GM19023 (cell line): ENCODE measurements around the gene LIN28B.
"Not testable (repeated sequence)": the region's sequence is repeated elsewhere in the genome, so short reads cannot be mapped to it uniquely, and the experiment has no call there.

Experiments used
- ATAC-seq: cut with Tn5 transposase; IDR thresholded peaks from one replicate; pipeline ENCODE4 v1.9.1; 2021; ENCODE audit warnings: mild to moderate bottlenecking, moderate library complexity; ENCODE audit not compliant: unreplicated experiment

LIN28B gene

GRCh38 chr6:104956731-104957294 is at the start of gene LIN28B:
TSS of gene LIN28B (plus strand) at chr6:104957107. CDS start at chr6:104957251, 144 bp downstream.
- ATAC-seq: no peak

GRCh38 chr6:104908031-104908887 is 48.6 kb upstream of the LIN28B start:
- no peak for ATAC-seq

DNA sequence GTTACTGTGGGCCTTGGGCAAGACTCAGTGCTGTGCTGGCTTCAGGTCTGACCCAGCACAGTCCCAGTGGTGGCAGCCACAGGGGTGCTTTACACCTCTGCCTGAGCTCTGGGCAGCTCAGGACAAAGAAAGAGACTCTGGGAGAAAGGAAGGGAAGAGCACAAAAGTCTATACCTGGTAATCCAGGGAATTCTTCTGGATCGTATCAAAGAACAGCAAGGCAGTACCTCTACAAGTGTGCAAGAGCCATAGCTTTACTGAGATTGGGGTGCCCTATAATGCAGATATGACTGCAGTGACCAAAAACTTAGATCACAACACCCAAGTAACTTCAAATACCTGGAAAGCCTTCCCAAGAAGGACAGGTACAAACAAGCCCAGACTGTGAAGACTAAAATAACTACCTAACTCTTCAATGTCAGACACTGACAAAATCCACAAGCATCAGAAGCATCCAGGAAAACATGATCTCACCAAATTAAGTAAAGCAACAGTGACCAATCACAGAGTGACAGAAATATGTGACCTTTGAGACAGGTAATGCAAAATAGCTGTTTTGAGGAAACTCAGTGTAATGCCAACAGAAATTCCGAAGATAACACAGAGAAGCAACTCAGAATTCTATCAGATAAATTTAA is 47.9 kb upstream of the LIN28B start:
- no peak for ATAC-seq

DNA sequence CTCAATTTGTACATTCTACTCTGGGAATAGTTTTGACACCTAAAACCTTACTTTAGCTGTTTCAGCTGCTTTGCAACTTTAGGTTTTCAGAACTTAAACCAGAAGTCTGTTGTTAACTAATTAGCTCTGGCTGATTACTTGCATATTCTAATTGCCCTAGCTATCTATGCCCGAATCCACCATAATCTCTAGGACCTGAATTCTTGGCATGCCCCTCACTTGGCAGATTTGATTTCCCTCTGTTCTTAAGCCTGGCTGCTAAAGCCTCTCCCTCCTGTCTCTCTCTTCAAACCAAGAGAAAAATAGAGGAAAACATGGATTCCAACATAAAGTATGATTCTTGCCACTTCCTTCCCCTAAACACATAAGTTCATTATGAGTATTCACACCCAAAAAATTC is 35.0 kb upstream of the LIN28B start:
- no peak for ATAC-seq

- ATAC-seq: no peak
Measured at GRCh38 chr6:104928141-104928540, 28.8 kb upstream of the LIN28B start.

DNA sequence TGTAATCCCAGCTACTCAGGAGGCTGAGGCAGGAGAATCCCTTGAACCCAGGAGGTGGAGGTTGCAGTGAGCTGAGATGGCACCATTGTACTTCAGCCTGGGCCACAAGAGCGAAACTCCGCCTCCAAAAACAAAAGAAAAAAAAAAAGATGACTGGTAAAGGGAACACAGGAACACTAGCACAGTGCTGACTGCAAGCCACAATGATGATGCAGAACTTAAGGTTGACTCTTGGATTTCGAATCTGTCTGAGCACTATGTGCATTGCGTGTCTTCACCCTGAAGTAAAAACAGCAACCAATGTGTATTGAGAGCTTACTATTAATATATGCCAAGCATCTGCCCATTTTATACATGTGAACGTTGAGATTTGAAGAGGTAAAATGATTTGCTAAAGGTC is 27.6 kb upstream of the LIN28B start:
- ATAC-seq: no peak

- no peak for ATAC-seq
Measured at GRCh38 chr6:104930939-104931338, 26.0 kb upstream of the LIN28B start.

GRCh38 chr6:104936766-104937535 is 20.0 kb upstream of the LIN28B start:
- no peak for ATAC-seq

DNA sequence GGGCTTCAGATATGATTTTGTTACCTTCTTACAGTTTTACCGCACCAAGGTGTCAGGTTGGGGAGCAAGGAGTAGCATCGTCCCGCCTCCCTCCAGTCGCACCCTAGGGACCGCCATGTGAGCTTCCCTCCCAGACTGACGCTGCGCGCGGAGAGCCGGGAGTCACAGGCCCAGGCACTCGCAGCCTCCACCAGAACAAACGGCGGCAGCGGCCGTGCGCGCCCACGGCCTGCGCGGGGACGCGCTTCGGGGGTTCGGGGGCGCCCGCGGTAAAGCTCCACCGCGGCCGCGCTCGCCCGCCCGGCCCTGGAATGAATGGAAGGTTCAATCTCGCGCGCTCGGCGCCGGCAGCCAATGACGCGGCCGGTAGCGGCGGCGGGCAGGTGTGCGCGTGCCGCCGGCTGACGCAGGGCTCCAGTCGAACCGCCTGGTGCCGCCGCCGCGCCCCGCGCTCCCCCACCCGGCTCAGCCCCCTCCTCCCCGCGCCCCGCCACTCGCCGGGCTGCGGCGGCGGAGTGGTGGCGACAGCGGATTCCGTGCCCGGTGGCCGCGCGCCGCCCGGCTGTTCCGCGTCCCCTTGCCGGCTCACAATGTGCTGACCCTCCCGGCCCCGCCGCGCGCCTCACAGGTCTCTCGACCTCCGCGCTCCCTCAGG is 16.5 kb upstream of the LIN28B start:
- ATAC-seq: no peak

- peak; percentile 89 for ATAC-seq
Measured at GRCh38 chr6:104940893-104941728, 15.8 kb upstream of the LIN28B start.

DNA sequence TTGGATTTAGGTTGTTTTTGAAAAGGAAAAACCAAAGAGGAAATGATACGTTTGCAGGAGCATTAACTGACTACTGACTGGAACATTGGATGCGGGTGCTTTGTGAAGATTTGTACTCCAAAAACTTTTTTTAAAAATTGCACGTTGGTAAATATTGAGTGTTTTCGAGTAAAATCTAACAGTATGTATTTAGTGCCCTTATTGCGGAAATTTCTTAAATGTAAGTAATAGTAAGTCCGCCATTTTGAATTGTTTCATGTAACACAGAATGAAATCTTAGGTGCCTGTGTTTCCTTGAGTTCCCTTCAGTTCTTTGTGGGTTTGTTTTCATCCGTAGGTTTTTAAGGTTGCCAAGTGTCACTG is 15.2 kb upstream of the LIN28B start:
- no peak for ATAC-seq

DNA sequence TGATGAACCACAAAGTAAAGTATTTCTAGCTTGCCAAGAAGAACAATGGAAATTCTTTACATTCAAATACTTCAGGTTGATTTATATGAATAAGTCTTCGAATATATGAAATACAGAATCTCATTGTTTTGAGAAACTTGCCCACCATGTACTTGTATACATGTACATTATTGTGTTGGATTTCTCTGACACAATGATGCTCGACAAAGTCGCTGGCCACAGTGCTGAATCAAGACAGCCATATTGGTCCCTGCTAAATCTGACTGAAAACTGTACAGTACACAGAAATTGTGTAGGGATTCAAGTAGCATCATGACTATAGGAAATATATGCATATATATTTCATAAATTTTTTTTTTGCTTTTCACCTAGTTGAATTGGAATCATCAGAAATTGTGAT is 13.1 kb upstream of the LIN28B start:
- ATAC-seq: no peak

GRCh38 chr6:104949206-104949605 is 7.7 kb upstream of the LIN28B start:
- ATAC-seq: no peak

DNA sequence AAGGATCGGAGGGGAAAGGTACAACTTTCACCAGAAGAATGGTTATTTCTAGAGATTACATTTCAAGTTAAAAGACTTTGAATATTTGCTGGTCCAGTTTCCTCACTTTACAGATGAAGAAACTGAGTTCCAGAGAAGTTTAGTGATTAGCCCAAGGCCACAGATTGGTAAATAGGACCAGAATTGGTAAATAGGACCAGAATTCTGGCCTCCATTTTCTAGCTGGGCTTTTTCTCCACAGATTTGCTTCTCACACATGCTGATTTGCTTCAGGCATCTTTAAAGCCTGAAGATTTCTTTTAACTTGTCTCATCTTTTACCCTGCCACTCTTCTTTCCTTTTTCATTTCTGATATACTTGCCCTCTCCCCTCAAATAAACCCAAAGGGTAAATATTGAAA is 5.2 kb upstream of the LIN28B start:
- no peak for ATAC-seq

GRCh38 chr6:104952911-104953399 is 4.0 kb upstream of the LIN28B start:
- ATAC-seq: no peak

DNA sequence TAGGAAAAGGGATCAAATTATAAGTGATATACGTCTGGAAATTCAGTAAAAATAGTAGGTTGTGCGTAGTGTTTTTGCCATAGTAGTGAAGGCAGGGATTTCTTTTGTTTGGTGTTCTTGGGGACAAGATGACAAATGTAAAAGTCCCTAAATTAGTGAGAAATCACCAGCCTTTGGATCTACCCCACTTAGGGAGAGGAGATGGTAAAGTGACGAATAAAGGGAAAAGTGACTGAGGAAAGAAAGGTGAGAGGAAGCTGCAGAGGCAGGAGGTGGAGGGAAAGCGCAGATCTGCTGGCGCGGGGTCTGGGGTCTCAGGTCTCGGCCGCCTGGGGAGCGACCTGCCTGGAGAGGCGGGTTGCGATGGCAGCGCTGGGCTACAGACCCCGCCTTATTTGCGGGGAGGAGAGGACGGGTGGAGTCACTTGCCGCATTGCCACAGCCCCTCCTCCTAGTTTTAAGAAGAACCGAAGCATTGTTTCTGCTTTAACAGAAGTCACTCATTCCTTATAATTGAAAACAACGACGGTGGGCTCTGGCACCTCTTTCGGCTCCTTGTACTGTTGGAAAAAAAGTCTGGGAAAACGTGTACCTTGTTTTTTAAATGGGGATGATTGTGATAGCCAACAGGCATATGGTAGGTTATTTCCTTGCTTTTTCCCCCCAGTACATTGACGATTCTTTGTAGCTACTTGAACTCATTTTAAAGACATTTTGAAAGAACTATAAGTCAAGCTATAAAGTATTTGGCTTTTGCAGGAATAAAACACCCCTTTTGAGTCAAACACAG is 3.3 kb upstream of the LIN28B start:
- ATAC-seq: not testable (repeated sequence)

- ATAC-seq: no peak
Measured at GRCh38 chr6:104954190-104954797, 2.6 kb upstream of the LIN28B start.

DNA sequence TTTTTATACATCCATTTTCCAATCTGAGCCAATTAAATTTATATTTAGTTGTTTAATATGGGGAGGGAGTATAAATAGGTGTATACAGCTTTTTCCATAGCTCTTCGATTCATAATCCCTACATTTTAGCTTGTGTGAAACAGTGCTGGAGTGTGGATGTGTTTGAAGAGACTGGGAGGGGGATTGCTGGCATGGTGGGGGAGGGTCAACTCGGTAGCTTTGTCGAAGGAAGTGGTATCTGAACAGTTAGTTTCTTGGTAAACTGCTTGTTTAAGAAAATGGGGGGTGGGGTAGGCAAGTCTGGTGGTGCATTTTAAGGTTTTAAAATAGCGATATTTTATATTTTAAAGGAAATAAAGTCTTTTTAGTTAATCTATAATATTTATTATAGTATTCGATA is 1.4 kb upstream of the LIN28B start:
- ATAC-seq: no peak
